Left renal cortex interstitium (tissue), 4 donors: ENCODE results near the gene GTF2H1. TPM values are rescaled to one million over a fixed set of nuclear protein-coding genes. Genes with fewer than 3 reads are reported as not detected.
"Not testable (repeated sequence)": the region's sequence is repeated elsewhere in the genome, so short reads cannot be mapped to it uniquely, and the experiment has no call there.

Experiments
- DNase-seq, 4 donors: peaks; one replicate each; pipeline ENCODE4 v3.0.0-alpha.2; 2013; ENCODE audit warnings: low read depth in 4 of 4, low spot score in 2 of 4, missing footprints in 1 of 4
- polyA plus RNA-seq, 4 donors: library from polyadenylated mRNA; unstranded; fragments of 120-200 nt; gene quantifications; one replicate each; pipeline ENCODE4 v1.2.1, GENCODE V29; 2013; ENCODE audit not compliant: insufficient read length in 4 of 4

The GTF2H1 gene
- polyA plus RNA-seq, 4 donors: 45.1 to 64.1 (median 58.0) TPM

DNA sequence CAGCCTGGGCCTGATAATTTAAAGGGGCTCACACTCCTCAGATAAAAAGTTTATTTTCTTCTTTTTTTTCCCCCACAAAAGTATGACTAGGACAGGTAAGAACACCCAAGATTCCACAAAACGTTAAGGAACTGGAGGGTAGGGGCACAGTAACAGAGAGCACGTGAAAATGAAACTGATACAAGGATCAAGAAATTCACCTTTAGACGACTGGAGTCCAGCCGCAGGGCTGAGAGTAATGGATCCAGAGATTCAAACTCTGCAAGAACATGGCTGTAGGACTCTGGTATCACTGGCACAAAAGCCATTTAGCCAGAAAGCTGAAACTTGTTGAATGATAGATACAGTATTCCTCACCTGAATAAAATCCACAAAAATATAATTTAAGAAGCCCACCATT, 4.8 kb upstream of the GTF2H1 start:
- DNase-seq: no peak

DNA sequence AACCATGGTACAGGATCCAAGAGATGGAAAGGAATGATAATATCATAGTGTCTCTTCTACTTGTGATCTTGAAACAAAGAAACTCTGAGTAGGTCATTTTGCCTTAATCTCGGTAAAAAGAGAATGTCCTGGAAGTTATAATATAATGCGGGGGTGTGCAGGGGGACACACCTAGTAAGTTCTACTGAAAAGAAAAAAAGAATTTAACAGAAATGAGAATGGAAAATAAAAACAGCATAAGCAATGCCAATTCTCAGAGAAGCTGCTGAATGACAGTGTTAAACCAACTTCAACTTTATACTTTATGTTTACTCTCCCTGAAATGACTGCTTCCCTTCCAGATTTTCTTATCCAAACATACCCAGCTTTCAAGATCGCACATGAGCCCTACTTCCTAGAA, 2.5 kb upstream of the GTF2H1 start:
- DNase-seq: no peak

DNA sequence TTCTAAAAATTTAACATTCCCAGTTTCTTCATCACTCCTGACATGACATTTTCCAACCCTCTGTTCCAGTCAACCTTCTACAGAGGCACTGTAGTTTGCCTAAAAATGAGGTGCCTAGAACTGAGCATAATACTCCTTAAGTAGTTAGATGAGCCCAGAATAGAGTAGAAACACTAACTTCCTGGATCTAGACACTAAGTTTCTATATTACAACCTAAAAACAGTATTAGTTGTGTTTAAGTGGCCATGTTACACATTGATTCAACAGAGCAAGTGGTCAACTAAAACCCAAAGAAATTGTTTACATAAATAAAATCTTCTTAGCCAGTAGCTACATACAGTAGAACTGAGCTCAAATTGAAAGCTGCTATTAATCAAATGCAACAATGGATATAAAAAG, 1.8 kb upstream of the GTF2H1 start:
- no peak for DNase-seq

DNA sequence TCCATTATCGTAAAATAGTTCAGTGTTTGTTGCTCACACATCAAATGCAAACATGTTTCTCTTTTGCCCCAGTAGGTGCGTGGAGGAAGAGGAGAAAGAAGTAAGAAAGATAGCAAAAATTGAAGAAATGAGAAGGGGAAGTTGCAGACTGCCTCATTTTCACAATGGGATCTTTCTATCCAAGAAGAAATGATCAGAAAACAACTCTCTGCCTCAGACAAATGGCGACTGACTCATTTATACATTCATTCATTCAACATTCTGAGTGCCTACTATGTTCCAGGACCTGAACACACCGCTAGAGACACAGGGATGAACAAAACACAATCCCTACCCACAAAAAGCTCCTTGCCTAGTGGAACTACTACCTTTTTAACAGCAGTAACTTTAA, 794 bp upstream of the GTF2H1 start:
- no peak for DNase-seq

DNA sequence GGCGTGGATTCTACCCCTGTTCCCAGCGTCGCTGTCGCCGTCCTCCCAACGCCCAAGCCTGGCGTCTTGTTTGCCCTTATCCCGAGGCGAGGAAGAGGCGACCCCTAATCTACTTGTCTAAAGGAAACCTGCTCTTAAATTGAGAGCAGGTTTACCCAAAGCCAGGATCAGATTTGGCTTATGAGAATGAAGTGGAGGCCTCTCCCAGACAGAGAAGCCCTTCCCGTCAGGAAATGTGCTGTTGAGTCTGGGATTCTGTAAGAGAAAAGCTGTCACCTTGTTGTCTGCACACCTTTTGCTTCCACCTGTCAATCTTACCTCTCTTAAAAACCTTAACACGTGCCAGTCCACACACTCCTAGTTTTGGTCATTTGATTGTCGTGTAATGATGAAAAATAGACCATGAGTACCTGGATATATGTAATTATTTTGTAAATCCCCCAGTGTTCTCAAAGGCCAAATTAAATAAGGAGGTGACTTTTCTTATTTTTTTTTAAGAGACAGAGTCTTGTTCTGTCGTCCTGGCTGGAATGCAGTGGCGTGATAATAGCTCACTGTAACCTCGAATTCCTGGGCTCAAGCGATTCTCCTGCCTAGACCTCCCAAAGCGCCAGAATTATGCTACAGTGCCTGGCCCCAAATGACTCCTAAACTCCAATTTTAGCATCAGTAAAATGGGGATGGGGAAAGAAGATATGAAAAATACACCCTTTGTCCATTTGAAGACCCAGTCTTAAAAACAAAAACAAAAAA, 627 bp downstream of the GTF2H1 start:
- DNase-seq: no peak

DNA sequence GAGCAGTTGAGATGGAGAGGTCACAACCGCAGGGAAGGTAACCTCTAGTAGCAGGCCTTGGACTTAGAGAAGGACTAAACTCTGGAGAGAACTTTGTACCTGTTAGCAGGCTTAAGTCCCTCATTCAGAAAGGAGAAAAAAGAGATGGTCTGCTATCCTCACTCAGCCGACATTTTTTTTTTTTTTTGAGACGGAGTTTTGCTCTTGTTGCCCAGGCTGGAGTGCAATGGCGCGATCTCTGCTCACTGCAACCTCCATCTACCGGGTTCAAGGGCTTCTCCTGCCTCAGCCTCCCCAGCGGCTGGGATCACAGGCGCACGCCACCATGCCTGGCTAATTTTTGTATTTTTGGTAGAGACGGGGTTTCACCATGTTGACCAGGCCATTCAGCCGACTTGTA, 1.5 kb downstream of the GTF2H1 start:
- not testable (repeated sequence) for DNase-seq

DNA sequence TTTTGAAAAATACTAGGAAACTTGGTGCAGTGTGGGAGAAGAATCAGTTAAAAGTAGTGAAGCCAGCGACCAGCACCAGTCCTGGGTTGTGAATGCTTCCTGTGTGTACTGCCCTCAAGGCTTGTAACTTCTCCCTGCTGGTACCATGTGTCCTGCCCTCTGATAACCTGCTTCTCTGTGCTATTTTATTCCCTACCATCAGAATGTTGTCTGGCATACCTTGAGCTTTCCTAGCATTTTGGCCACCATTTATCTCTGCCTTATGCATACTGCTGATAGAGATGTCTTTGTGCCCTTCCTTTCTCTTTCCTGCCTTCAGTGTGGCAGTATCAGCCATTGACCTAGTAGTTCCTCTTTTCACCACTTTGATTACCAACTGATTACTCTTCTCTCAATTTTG, 2.0 kb downstream of the GTF2H1 start:
- DNase-seq: no peak

DNA sequence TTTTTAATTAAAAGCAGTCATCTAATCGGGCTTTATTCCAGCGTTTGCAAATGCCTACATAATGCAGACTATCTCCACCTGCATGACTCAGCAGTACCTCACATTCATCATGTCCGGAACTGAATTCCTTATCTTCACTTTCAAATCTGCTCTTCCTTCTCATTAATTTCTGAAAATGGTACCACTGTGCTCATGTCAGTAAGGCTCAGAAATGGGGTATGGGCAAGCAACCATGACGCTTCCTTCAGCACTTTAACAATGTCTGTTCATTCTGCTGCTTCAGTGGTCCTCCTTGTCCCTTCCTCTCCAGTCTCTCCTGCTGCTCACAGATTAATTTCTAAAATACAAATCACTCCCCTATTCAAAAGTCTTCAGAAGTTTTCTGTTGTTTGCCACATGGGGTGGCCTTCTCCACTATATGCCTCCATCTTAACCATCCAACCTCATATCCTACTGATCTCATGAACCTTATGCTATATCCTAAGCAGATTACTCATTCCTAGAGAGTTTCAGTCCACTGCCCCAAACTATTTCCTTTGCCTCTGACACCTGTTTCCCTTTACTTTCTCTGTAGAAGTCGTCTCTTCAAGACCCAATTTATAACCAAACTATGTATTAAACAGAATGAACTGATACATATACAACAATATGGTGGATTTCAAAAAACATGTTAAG, 7.0 kb downstream of the GTF2H1 start:
- no peak for DNase-seq

DNA sequence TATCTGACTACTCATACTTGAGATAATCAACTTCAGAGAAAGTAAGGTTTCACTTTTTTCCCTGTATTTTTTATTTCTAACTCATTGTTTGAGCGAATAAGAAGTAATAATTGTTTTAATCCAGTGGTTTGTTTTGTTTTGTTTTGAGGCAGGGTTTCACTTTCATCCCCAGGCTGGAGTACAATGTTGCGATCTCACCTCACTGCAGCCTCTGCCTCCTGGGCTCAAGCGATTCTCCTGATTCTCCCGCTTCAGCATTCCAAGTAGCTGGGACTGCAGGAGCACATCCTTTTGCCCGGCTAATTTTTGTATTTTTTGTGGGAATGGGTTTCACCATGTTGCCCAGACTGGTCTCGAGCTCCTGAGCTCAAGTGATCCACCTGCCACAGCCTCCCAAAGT, 8.6 kb downstream of the GTF2H1 start:
- DNase-seq: no peak

DNA sequence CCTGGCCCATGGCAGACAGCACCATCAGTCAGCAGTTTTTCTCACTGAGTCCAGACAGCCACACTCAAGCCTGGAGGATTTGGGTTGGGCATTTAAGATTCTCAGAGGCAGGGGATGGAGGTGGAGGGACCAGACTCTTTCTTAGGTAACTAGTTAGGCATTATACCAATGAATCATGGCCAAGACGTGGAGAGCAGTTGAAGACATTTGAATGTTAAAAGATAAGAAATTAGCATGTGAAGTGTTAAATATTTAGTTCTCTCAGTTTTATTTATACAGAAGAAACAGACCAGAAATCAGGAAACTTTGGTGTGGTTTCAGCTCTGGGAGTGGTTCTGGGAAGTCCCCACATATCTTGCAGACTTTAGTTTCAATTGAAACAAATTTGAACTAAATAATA, 9.9 kb downstream of the GTF2H1 start:
- no peak for DNase-seq

DNA sequence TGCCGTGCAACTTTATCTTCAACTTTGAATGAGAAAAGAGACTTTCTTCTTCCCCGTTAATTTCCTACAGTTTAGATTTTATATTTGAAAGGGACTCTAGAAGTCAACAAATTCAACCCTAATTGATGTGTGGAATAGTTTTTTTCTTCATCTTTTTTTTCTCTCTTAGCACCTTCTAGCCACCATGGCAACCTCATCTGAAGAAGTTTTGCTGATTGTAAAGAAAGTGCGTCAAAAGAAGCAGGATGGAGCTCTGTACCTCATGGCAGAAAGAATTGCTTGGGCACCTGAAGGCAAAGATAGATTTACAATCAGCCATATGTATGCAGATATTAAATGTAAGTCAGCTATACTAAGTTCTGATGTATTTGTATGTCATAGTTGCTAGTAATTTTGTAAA, 10.5 kb downstream of the GTF2H1 start:
- no peak for DNase-seq

DNA sequence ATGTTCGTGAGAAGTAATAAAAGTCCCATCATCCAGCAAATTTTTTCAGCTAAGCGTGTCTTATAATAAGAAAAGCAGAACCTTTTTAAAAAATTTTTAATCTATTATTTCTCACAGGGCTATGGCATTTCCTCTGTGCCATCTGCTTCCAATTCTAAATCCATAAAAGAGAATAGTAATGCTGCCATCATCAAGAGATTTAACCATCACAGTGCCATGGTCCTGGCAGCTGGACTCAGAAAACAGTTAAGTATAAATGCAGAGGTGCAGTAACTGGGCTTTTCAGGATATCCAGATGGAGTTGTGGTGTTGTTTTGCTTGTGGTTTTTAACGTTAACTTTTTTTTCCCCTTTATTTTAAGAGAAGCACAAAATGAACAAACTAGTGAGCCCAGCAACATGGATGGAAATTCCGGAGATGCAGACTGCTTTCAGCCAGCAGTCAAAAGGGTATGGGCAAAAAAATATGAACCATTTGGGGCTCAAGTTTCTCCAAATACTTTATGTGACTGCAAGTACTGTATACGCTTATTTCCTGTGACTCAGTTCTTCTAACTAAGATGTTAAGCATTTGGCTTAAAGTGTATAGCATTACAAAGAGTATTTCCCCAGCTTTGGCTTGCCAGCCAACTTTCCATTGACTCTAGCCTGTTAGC, 25.2 kb downstream of the GTF2H1 start:
- DNase-seq: no peak

DNA sequence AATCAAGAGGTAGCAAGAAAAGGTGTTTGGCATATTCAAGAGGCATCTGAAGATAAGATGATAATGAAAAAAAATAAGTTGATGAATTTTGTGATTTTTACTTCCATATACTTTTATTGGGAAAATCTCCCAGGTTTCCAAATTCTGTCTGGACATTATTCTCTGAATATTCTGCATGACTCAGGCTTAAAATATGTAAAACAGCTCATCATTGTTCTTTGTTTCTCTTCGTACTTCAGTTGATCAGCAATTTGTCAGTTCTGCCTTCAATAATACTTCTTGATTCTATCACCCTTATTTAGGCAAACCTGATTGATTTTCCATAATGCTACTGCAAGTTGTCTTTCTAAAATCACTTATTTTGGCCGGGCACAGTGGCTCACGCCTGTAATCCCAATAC, 30.2 kb downstream of the GTF2H1 start:
- no peak for DNase-seq

DNA sequence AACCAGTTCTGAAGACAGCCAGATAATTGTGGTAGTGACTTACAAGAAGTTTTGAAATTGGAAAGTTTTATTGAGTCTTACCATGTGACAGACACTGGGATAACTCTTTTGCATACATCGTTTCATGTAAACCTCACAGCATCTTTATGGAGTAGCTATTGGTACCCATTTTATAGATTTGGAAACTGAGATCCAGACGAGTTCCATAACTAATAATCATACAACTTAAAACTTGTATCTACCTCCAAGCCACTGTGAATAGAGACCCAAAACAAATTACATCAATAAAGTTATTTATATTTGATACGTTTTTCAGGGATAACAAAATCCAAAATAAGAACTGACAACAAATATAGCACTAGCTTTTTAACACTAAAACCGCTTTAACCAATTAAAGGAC, 36.3 kb downstream of the GTF2H1 start:
- no peak for DNase-seq

DNA sequence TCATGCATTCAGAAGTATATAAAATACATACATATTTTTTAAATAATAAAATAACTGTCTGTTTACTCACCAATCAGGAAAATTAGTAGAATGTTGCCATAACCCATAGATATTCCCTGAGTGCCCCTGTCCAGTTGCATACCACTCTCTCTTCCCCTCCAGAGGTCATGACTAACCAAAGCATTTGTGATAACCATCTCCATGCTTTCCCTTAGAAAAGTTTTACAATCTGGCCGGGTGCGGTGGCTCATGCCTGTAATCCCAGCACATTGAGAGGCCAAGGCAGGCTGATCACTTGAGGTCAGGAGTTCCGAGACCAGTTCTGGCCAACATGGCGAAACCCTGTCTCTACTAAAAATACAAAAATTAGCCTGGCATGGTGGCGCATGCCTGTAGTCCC, 38.8 kb downstream of the GTF2H1 start:
- no peak for DNase-seq

DNA sequence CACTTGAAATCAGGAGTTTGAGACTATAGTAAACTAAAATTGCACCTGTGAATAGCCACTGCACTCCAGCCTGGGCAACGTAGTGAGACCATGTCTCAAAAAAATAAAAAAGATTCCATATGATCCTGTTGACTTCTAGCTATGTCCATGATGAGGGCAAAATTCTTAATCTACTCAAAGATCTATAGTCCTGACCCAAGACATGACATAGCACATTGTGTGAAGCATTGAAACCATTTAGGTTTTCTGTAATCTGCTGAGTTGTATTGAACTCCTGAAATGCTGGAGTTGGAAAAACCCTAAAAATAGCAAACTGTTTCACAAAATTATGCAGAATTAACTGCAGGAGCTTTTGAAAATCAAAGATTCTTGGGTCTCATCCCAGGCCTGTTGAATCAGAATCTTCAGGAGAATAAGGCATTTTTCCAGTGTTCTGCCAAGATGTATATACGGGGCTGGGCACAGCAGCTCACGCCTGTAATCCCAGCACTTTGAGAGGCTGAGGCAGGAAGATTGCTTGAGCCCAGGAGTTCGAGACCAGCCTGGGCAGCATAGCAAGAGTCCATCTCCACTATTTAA, 42.2 kb downstream of the GTF2H1 start:
- no peak for DNase-seq

DNA sequence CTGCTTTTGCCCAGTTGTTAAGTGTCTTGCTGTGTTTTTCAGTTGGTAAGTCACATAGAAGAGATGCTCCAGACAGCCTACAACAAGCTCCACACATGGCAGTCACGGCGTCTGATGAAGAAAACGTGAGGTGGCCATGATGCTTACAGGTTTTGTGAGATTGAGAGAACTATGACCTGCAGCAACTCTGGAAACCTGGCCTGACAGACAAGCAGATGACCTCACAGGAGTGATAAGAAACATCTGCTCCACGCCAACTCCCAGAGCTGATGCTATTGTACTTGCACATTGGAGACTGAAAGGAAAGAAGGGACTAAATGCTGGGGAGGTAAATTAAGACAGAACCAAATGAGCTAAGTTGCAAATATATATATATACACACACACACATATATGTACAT, 43.4 kb downstream of the GTF2H1 start:
- DNase-seq: no peak

DNA sequence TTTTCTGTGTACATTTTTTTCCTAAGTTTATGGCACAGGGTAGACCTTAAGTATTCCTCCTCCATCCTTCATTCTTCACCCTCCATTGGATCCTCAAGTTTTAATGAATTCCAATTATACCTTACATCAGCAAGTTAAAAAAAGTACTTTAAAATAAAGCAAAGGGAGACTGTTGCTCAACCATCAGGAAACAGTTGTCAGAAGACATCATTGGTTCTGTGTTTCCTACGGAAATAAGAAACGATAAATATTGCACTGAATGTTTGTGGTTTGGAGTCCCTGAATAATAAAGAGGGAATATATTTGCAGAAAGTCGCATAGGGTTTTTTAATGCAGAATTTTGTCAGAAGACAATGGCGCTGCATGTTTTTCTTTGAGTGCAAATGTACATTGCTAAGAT, 43.9 kb downstream of the GTF2H1 start:
- no peak for DNase-seq

DNA sequence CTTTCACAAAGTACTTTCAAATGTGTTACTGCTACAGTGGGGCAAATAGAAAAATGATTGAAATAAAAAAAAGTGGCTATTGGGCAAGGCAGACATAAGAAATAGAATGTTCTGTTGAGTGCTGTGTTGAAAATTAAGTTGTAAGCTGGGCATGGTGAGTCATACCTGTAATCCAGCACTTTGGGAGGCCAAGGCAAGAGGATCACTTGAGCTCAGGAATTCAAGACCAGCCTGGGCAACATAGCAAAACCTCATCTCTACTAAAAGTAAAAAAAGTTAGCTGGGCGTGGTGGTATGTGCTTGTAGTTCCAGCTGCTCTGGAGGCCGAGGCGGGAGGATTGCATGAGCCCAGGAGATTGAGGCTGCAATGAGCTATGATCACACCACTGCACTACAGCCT, 45.1 kb downstream of the GTF2H1 start:
- DNase-seq: no peak

DNA sequence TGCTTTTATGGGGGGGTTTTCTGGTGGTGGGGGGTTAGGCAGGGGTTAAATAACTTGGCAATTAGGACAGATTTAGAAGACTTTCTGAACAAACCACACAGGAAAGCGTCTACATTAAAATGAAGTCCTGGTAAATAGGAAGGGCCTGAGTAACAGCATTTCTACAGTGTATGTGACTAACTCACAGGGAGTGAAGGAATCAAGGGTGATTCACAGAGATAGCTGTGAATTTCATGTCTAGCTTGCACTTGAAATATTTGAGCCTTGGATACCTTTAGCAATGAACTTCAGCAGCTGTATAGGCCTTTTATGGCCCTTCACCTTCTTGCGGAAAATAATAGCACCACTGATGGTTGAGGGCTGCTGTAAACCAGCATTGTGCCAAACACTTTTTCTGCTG, 45.9 kb downstream of the GTF2H1 start:
- DNase-seq: no peak

DNA sequence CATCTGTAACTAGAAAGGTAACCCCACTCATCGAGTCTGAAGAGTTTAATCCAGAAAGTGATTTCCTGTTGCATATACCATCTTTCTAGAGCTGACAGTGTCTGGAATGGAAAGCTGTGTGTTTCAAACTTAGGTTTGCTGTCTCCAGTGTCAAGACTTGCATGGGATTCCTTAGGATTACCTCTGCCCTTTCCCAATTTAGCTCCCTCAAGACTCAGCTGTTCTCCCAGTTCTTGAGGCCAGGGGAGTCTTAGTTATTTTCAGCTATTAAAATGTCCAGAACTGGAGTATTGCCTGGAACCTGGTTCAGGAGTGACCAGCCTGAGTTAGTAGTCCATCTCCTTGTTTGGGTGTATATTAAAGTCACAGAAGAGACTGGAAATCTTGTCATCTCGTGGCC, 47.0 kb downstream of the GTF2H1 start:
- no peak for DNase-seq

DNA sequence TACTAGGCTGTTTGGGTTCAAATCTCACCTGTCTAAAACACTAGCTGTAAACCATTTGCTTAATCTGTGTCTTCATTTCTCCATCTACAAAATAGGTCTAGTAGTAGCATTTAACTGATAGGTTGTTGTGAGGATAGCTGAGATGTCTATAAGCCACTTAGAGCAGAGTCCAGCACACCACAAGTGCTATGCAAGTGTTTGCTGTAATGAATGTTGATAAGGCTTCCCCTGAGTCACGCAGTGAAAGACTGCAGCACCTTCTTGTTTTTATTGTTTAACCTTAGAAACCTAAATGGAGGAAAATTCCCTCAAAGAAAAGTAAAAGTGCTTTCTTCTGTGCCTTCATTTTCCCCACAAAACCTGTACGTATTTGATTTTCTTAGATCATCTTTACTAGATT, 48.9 kb downstream of the GTF2H1 start:
- no peak for DNase-seq
